Measurements from ENCODE around the gene PLCL2. TPM values are rescaled to one million over a fixed set of nuclear protein-coding genes. Genes with fewer than 3 reads are reported as not detected.

PLCL2 gene
- total and polyA plus RNA-seq, 2 experiments from 2014 or later: 1.6 to 9.7 TPM

DNA sequence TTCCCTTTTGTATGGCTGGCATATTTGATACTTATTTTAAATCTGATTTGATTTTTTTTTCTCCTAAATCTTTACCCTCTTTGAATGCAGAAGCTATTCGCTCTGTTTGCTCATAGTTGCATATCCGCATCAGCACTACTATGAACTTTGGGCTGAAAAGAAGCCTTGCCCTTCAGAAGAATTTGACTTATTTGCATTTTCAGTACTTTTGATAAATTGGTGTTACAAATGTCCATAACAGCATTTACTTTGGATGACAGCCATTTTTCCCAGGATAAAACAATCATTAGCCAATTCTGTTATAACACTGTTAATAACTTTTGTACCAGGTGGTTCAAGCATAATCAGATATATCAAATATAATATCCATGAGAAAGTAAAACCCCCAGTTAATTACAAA lies 129.5 kb downstream of the PLCL2 start:
- H3K9me3 Mint-ChIP-seq: no peaks in the 10 kb centered on the region
- peaks cover 7% of the 10 kb centered on the region for H3K9me2 ChIP-seq (ENCODE audit: insufficient read depth)
- H3K27me3 Mint-ChIP-seq (ENCODE audit: insufficient read depth, low read depth, poor library complexity): no peaks in the 10 kb centered on the region
- ATAC-seq (no peak), DNase-seq (ENCODE audit: low spot score) (no peak)
- no peak overlapping the region for H3K27ac ChIP-seq (ENCODE audit: low read depth)
- no peaks in the 10 kb centered on the region for H3K4me1 ChIP-seq (ENCODE audit: insufficient read depth)
- no peaks in the 10 kb centered on the region for H4K20me1 ChIP-seq (replicated peaks; ENCODE audit: insufficient read depth)
- no peaks in the 10 kb centered on the region for H3K36me3 Mint-ChIP-seq (ENCODE audit: low read depth)
- no peak overlapping the region for H3K4me2 ChIP-seq
- peaks cover 10% of the 10 kb centered on the region for H3K4me1 Mint-ChIP-seq
- H3K27me3 ChIP-seq (ENCODE audit: insufficient read depth): no peaks in the 10 kb centered on the region
- H3K36me3 ChIP-seq (ENCODE audit: insufficient read depth): no peaks in the 10 kb centered on the region
- TF ChIP-seq ZNF462 (CRISPR knock-in tag; IDR thresholded peaks at IDR 0.05): no peak
- TF ChIP-seq ETS1 (IDR thresholded peaks at IDR 0.05): no peak
- no peak for TF ChIP-seq ZNF331 (CRISPR knock-in tag; IDR thresholded peaks at IDR 0.05; ENCODE audit: low read depth)
- no peak for TF ChIP-seq ZNF114 (CRISPR knock-in tag; IDR thresholded peaks at IDR 0.05)
- no peak for TF ChIP-seq NANOG (IDR thresholded peaks at IDR 0.05; ENCODE audit: borderline replicate concordance)
- no peak for TF ChIP-seq EZH2phosphoT487 (IDR thresholded peaks at IDR 0.05; ENCODE audit: unreplicated experiment)
- no peaks in the 10 kb centered on the region for H3K79me2 ChIP-seq (replicated peaks; ENCODE audit: insufficient read depth)
- H3K4me3 ChIP-seq: no peak overlapping the region
- no peak overlapping the region for H2AFZ ChIP-seq
- H3K4me3 Mint-ChIP-seq: no peak overlapping the region
- H3F3A ChIP-seq (replicated peaks; ENCODE audit: low read depth): no peaks in the 10 kb centered on the region
- H3K27ac Mint-ChIP-seq: no peak overlapping the region

Data from GM23338 (cell line).